SU-DHL-6 (cell line): ENCODE data around the gene ERGIC3.

ENCODE experiments used
- H2AFZ ChIP-seq: fragments of 200-600 bp; sonication (generic); 2 replicates; pipeline ENCODE4 v1.6.1; 2014; ENCODE audit warnings: low read depth, mild to moderate bottlenecking, moderate library complexity, mixed read lengths, antibody characterized with exemption, low read length; ENCODE audit not compliant: severe bottlenecking
- H3F3A ChIP-seq: fragments of 200-600 bp; shearing (Covaris generic); 2 replicates; pipeline ENCODE4 v1.6.0; 2016; ENCODE audit warnings: antibody characterized with exemption, mild to moderate bottlenecking; ENCODE audit not compliant: insufficient read depth
- H3K27ac ChIP-seq: fragments of 200-600 bp; sonication (generic); 2 replicates; pipeline ENCODE4 v1.5.1; 2016; ENCODE audit warnings: low read depth, mild to moderate bottlenecking, low read length, moderate library complexity, mixed read lengths
- H3K27me3 ChIP-seq: fragments of 200-600 bp; sonication (generic), shearing (Covaris generic); 2 replicates; pipeline ENCODE4 v1.6.0; 2014; ENCODE audit warnings: mild to moderate bottlenecking, low read length
- H3K36me3 ChIP-seq: fragments of 200-600 bp; sonication (generic); 2 replicates; pipeline ENCODE4 v1.6.1; 2014; ENCODE audit warnings: mild to moderate bottlenecking, low read length, mixed read lengths
- H3K4me2 ChIP-seq: fragments of 300-600, 200-600 bp; shearing (Covaris generic), sonication (generic); 2 replicates; pipeline ENCODE4 v1.6.0; 2014; ENCODE audit warnings: low read length, low read depth, mild to moderate bottlenecking; ENCODE audit not compliant: poor library complexity, severe bottlenecking
- H3K4me3 ChIP-seq: fragments of 200-600 bp; sonication (generic); 2 replicates; pipeline ENCODE4 v1.5.1; 2014; ENCODE audit warnings: antibody characterized with exemption, low read length, mild to moderate bottlenecking, mixed read lengths; ENCODE audit not compliant: insufficient read depth, poor library complexity, severe bottlenecking
- H3K79me2 ChIP-seq: fragments of 200-600 bp; sonication (generic); 2 replicates; pipeline ENCODE4 v1.6.1; 2014; ENCODE audit warnings: mild to moderate bottlenecking, low read length, moderate library complexity; ENCODE audit not compliant: insufficient read depth
- H3K9ac ChIP-seq: fragments of 200-600 bp; sonication (generic); 2 replicates; pipeline ENCODE4 v1.7.0; 2014; ENCODE audit warnings: mild to moderate bottlenecking, low read length
- H3K9me2 ChIP-seq: fragments of 200-600 bp; sonication (generic); replicated peaks from 2 replicates; pipeline ENCODE4 v1.6.1; 2014; ENCODE audit warnings: low read length; ENCODE audit not compliant: insufficient read depth
- H3K9me3 ChIP-seq: fragments of 200-600 bp; sonication (generic); 2 replicates; pipeline ENCODE4 v1.6.1; 2014; ENCODE audit warnings: low read length, mixed read lengths; ENCODE audit not compliant: insufficient read depth
- H4K20me1 ChIP-seq: fragments of 200-600 bp; sonication (generic); 2 replicates; pipeline ENCODE4 v1.6.1; 2014; ENCODE audit warnings: low read depth, mild to moderate bottlenecking, antibody characterized with exemption, low read length, moderate library complexity, mixed read lengths
- EZH2phosphoT487 ChIP-seq: fragments of 200-600 bp; sonication (generic), shearing (Covaris generic); conservative IDR thresholded peaks from 2 replicates; pipeline ENCODE4 v1.6.1; 2018; ENCODE audit warnings: mild to moderate bottlenecking, antibody characterized with exemption, low read length, moderate library complexity, mixed read lengths
- TF ChIP-seq, protein P1 (sequence below): fragments of 200-600 bp; sonication (generic); IDR thresholded peaks from one replicate; pipeline ENCODE4 v1.5.1; 2017; ENCODE audit warnings: antibody characterized with exemption, mild to moderate bottlenecking, low read length, moderate library complexity; ENCODE audit not compliant: insufficient read depth, poor library complexity, severe bottlenecking

The ERGIC3 gene

GRCh38 chr20:35541783-35542662 is at the start of gene ERGIC3:
TSS of gene ERGIC3 (plus strand) at chr20:35542078. CDS start at chr20:35542098, 20 bp downstream.
- Histone ChIP-seq H3K79me2 (no peaks in the 10 kb centered on the region), H3K9me2 (no peaks in the 10 kb centered on the region), H3F3A (peaks cover 14% of the 10 kb centered on the region; the same call in 1 of the 2 replicates), H3K4me2 (peak within 1 kb of the TSS; percentile 87), H3K4me3 (peak within 1 kb of the TSS; percentile 82), H2AFZ (peak within 1 kb of the TSS; percentile 76), H3K27me3 (no peaks in the 10 kb centered on the region), H3K27ac (peak within 1 kb of the TSS; percentile 47), H3K9ac (peak within 1 kb of the TSS; percentile 76), H3K36me3 (no peaks in the 10 kb centered on the region), H3K9me3 (no peaks in the 10 kb centered on the region), H4K20me1 (no peaks in the 10 kb centered on the region)
- TF ChIP-seq EZH2phosphoT487: no peak
- TF ChIP-seq, protein P1, sequence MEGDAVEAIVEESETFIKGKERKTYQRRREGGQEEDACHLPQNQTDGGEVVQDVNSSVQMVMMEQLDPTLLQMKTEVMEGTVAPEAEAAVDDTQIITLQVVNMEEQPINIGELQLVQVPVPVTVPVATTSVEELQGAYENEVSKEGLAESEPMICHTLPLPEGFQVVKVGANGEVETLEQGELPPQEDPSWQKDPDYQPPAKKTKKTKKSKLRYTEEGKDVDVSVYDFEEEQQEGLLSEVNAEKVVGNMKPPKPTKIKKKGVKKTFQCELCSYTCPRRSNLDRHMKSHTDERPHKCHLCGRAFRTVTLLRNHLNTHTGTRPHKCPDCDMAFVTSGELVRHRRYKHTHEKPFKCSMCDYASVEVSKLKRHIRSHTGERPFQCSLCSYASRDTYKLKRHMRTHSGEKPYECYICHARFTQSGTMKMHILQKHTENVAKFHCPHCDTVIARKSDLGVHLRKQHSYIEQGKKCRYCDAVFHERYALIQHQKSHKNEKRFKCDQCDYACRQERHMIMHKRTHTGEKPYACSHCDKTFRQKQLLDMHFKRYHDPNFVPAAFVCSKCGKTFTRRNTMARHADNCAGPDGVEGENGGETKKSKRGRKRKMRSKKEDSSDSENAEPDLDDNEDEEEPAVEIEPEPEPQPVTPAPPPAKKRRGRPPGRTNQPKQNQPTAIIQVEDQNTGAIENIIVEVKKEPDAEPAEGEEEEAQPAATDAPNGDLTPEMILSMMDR: no peak

DNA sequence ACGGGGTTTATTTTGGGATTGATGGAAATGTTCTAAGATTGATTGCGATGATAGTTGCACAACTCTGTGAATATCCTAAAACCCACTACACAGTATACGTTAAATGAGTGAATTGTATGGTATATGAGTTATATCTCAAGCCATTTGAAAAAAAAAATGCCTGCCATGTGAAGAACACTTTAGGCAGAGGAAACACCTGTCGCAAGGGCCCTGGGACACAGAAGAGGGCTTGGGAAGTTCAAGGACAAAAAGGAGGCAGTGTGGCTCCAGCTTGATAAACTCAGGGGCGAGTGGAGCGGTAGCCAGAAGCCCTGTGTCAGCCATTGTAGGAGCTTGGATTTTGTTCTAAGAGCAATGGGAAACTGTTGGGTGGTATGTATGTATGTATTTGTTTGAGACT is 49.5 kb upstream of the ERGIC3 start:
- Histone ChIP-seq H3K79me2 (peaks cover 43% of the 10 kb centered on the region), H3K9me2 (no peaks in the 10 kb centered on the region), H3K36me3 (peaks cover 2% of the 10 kb centered on the region; the same call in 1 of the 2 replicates), H3K4me3 (no peak overlapping the region), H3K27ac (no peak overlapping the region), H3K9ac (no peak overlapping the region), H3F3A (no peaks in the 10 kb centered on the region), H3K4me2 (peak overlapping the region; percentile 90), H2AFZ (no peak overlapping the region), H3K9me3 (no peaks in the 10 kb centered on the region), H4K20me1 (no peaks in the 10 kb centered on the region), H3K27me3 (no peaks in the 10 kb centered on the region)
- TF ChIP-seq, protein P1: no peak
- no peak for TF ChIP-seq EZH2phosphoT487

- TF ChIP-seq EZH2phosphoT487: no peak
- TF ChIP-seq, protein P1: no peak
- H2AFZ ChIP-seq: no peak overlapping the region
- H3K9me2 ChIP-seq: no peaks in the 10 kb centered on the region
- H3K79me2 ChIP-seq: peaks cover 10% of the 10 kb centered on the region; the same call in 1 of the 2 replicates
- no peaks in the 10 kb centered on the region for H3K9me3 ChIP-seq
- H3K27ac ChIP-seq: no peak overlapping the region
- no peak overlapping the region for H3K9ac ChIP-seq
- no peak overlapping the region for H3K4me2 ChIP-seq
- peaks cover 2% of the 10 kb centered on the region; the same call in 1 of the 2 replicates for H3K36me3 ChIP-seq
- no peaks in the 10 kb centered on the region for H3F3A ChIP-seq
- no peak overlapping the region for H3K4me3 ChIP-seq
- H4K20me1 ChIP-seq: no peaks in the 10 kb centered on the region
- H3K27me3 ChIP-seq: no peaks in the 10 kb centered on the region
Observed at GRCh38 chr20:35496481-35496880, 45.4 kb upstream of the ERGIC3 start.
